HepG2 (cell line): ENCODE data around the gene KLRK1. TPM values are rescaled to one million over a fixed set of nuclear protein-coding genes. Genes with fewer than 3 reads are reported as not detected.

Experiments used
- ADNP ChIP-seq: sonication (generic); formaldehyde crosslinking; IDR thresholded peaks from 2 replicates; pipeline ENCODE4 v1.4.0; 2020; ENCODE audit warnings: missing genetic modification reagents
- ARID2 ChIP-seq: sonication (generic); formaldehyde crosslinking; IDR thresholded peaks from 2 replicates; pipeline ENCODE4 v1.8.1; 2022; ENCODE audit warnings: mild to moderate bottlenecking, missing genetic modification reagents, borderline replicate concordance
- ATF1 ChIP-seq: IDR thresholded peaks from 2 replicates; pipeline ENCODE4 v1.6.1; 2016; ENCODE audit warnings: mild to moderate bottlenecking, control low read depth
- CAMTA2 ChIP-seq: sonication (generic); formaldehyde crosslinking; IDR thresholded peaks from 2 replicates; pipeline ENCODE4 v1.4.0; 2020; ENCODE audit warnings: mild to moderate bottlenecking, missing genetic modification reagents, borderline replicate concordance
- CERS6 ChIP-seq: sonication (generic); formaldehyde crosslinking; IDR thresholded peaks from 2 replicates; pipeline ENCODE4 v1.5.0; 2020; ENCODE audit warnings: missing genetic modification reagents
- ELF1 ChIP-seq: sonication (generic); formaldehyde crosslinking; IDR thresholded peaks from 2 replicates; pipeline ENCODE4 v1.4.0; 2020; ENCODE audit warnings: missing genetic modification reagents
- GLI4 ChIP-seq: sonication (generic); formaldehyde crosslinking; IDR thresholded peaks from 2 replicates; pipeline ENCODE4 v1.5.1; 2020; ENCODE audit warnings: missing genetic modification reagents, mild to moderate bottlenecking, moderate library complexity, borderline replicate concordance
- GRHL1 ChIP-seq: sonication (generic); formaldehyde crosslinking; conservative IDR thresholded peaks from 2 replicates; pipeline ENCODE4 v1.8.0; 2022; ENCODE audit warnings: missing genetic modification reagents
- HES4 ChIP-seq: sonication (generic); formaldehyde crosslinking; IDR thresholded peaks from 2 replicates; pipeline ENCODE4 v1.9.0; 2021; ENCODE audit warnings: mild to moderate bottlenecking, missing genetic modification reagents, borderline replicate concordance
- KMT2B ChIP-seq: IDR thresholded peaks from 2 replicates; pipeline ENCODE4 v1.6.1; 2016; ENCODE audit warnings: missing genetic modification reagents, missing compliant biosample characterization
- MLX ChIP-seq: IDR thresholded peaks from 2 replicates; pipeline ENCODE4 v1.6.1; 2016
- RAD51 ChIP-seq: fragments of 450-650 bp; IDR thresholded peaks from 2 replicates; pipeline ENCODE4 v1.6.1; 2016; ENCODE audit warnings: borderline replicate concordance
- SP5 ChIP-seq: IDR thresholded peaks from 2 replicates; pipeline ENCODE4 v1.6.1; 2016; ENCODE audit warnings: low read depth, borderline replicate concordance
- TERF1 ChIP-seq: sonication (generic); formaldehyde crosslinking; IDR thresholded peaks from 2 replicates; pipeline ENCODE4 v1.8.0; 2022; ENCODE audit warnings: mild to moderate bottlenecking, missing genetic modification reagents, moderate library complexity
- XBP1 ChIP-seq: sonication (generic); formaldehyde crosslinking; IDR thresholded peaks from 2 replicates; pipeline ENCODE4 v1.5.0; 2020; ENCODE audit warnings: missing genetic modification reagents
- ZEB1 ChIP-seq: IDR thresholded peaks from 2 replicates; pipeline ENCODE4 v1.6.1; 2012; ENCODE audit warnings: mild to moderate bottlenecking, low read depth, inconsistent platforms; ENCODE audit not compliant: insufficient replicate concordance
- ZFY ChIP-seq: sonication (generic); formaldehyde crosslinking; IDR thresholded peaks from 2 replicates; pipeline ENCODE4 v1.4.0; 2020; ENCODE audit warnings: missing genetic modification reagents
- ZIK1 ChIP-seq: sonication (generic); formaldehyde crosslinking; IDR thresholded peaks from 2 replicates; pipeline ENCODE4 v1.5.0; 2020; ENCODE audit warnings: mild to moderate bottlenecking, low read depth, missing genetic modification reagents, borderline replicate concordance
- ZNF329 ChIP-seq: sonication (generic); formaldehyde crosslinking; IDR thresholded peaks from 2 replicates; pipeline ENCODE4 v1.9.0; 2021; ENCODE audit warnings: low read depth, mild to moderate bottlenecking, missing genetic modification reagents
- ZNF414 ChIP-seq: sonication (generic); formaldehyde crosslinking; IDR thresholded peaks from 2 replicates; pipeline ENCODE4 v1.5.0; 2020; ENCODE audit warnings: missing genetic modification reagents
- ZNF460 ChIP-seq: sonication (generic); formaldehyde crosslinking; IDR thresholded peaks from 2 replicates; pipeline ENCODE4 v1.5.1; 2020; ENCODE audit warnings: missing genetic modification reagents, mild to moderate bottlenecking, borderline replicate concordance
- ZNF570 ChIP-seq: sonication (generic); formaldehyde crosslinking; IDR thresholded peaks from 2 replicates; pipeline ENCODE4 v1.4.0; 2020; ENCODE audit warnings: mild to moderate bottlenecking, missing genetic modification reagents, borderline replicate concordance
- ZNF644 ChIP-seq: IDR thresholded peaks from 2 replicates; pipeline ENCODE4 v1.6.1; 2016; ENCODE audit warnings: low read depth
- ZNF784 ChIP-seq: sonication (generic); formaldehyde crosslinking; IDR thresholded peaks from 2 replicates; pipeline ENCODE4 v1.5.1; 2020; ENCODE audit warnings: missing genetic modification reagents, mild to moderate bottlenecking, borderline replicate concordance
- polyA plus RNA-seq, 8 experiments: library from polyadenylated mRNA; depleted of rRNA in 3 of 8; stranded (reverse) in 7 of 8; unstranded in 1 of 8; fragments of >200 nt; fragmentation: Illumina TruSeq in 4 of 8; extraction: Trizol in 4 of 8; gene quantifications; 2 replicates each; pipeline versions ENCODE4 v1.2.1 to v1.2.3, GENCODE V29; 2011 to 2016; ENCODE audit warnings: low read depth in 4 of 8, missing spikeins in 1 of 8, mixed read lengths in 1 of 8; ENCODE audit not compliant: insufficient read depth in 1 of 8
- total RNA-seq, 5 experiments: library from RNA; depleted of rRNA; stranded (reverse); fragments of >200 nt; fragmentation: Illumina TruSeq; extraction: Trizol; gene quantifications; 2 replicates each; pipeline ENCODE4 v1.2.3, GENCODE V29; 2016; ENCODE audit warnings: low read depth in 1 of 5

KLRK1 gene
- total and polyA plus RNA-seq, 2 of the 13 experiments (the other 11 are each of a cell fraction or from before 2014, with no cell fraction given): not detected

GRCh38 chr12:10363914-10364814 is 25.7 kb downstream of the KLRK1 start (continued):
- TF ChIP-seq MLX (CRISPR knock-in tag) (no peak), ZIK1 (no peak), KMT2B (CRISPR knock-in tag) (peak; percentile 30; the same call in 1 of the 2 replicates), ZNF460 (CRISPR knock-in tag) (no peak), ZNF644 (CRISPR knock-in tag) (peak; percentile 49; the same call in 1 of the 2 replicates), ZNF414 (CRISPR knock-in tag) (0 out of 2 replicates have a peak, but pooled peaks have one; percentile 25), ATF1 (CRISPR knock-in tag) (no peak), ZNF784 (CRISPR knock-in tag) (no peak), CAMTA2 (CRISPR knock-in tag) (0 out of 2 replicates have a peak, but pooled peaks have one; percentile 31), ZFY (peak; percentile 53), HES4 (CRISPR knock-in tag) (no peak), ARID2 (CRISPR knock-in tag) (0 out of 2 replicates have a peak, but pooled peaks have one; percentile 30), RAD51 (no peak), XBP1 (CRISPR knock-in tag) (no peak), ZEB1 (no peak), GLI4 (peak; percentile 56; the same call in 1 of the 2 replicates), ADNP (CRISPR knock-in tag) (no peak), TERF1 (no peak), SP5 (CRISPR knock-in tag) (no peak), ELF1 (CRISPR knock-in tag) (0 out of 2 replicates have a peak, but pooled peaks have one; percentile 28), CERS6 (CRISPR knock-in tag) (no peak), ZNF570 (CRISPR knock-in tag) (no peak), ZNF329 (no peak), GRHL1 (no peak)
